CD4-positive, CD25-positive, alpha-beta regulatory T cell (primary cell): ENCODE measurements around the gene PIMREG. TPM values are rescaled to one million over a fixed set of nuclear protein-coding genes. Genes with fewer than 3 reads are reported as not detected.

Experiments
- ATAC-seq, 2 donors: fragments of 150-1000 bp; cut with Tn5 transposase; one replicate each; pipeline ENCODE4 v1.10.0; 2021; ENCODE audit warnings: low read depth in 2 of 2, moderate number of reproducible peaks in 2 of 2, moderate library complexity in 1 of 2
- DNase-seq, 3 donors: peaks; one replicate each; pipeline versions ENCODE4 v3.0.0 to v3.0.0-alpha.2; 2012 to 2022; ENCODE audit warnings: mixed read lengths in 1 of 3
- H3K27ac ChIP-seq: one replicate; pipeline ENCODE4 v1.7.0; 2013; ENCODE audit warnings: mild to moderate bottlenecking, low read length; ENCODE audit not compliant: insufficient read depth, poor library complexity, severe bottlenecking
- H3K27me3 ChIP-seq: one replicate; pipeline ENCODE4 v1.7.0; 2013; ENCODE audit warnings: low read length; ENCODE audit not compliant: control insufficient read depth, insufficient read depth
- H3K36me3 ChIP-seq: one replicate; pipeline ENCODE4 v1.7.0; 2013; ENCODE audit warnings: mild to moderate bottlenecking, low read length, moderate library complexity; ENCODE audit not compliant: control insufficient read depth, insufficient read depth
- H3K4me1 ChIP-seq: 2 replicates; pipeline ENCODE4 v1.7.0; 2013; ENCODE audit warnings: mild to moderate bottlenecking, low read length; ENCODE audit not compliant: insufficient read depth, control insufficient read depth, poor library complexity, severe bottlenecking
- H3K4me3 ChIP-seq: one replicate; pipeline ENCODE4 v1.7.0; 2013; ENCODE audit warnings: low read depth, mild to moderate bottlenecking, low read length, moderate library complexity
- H3K9me3 ChIP-seq, 2 experiments: 1 replicate in 1 of 2; 2 replicates in 1 of 2; pipeline ENCODE4 v1.7.0; 2013; ENCODE audit warnings: low read length in 2 of 2, mild to moderate bottlenecking in 1 of 2, moderate library complexity in 1 of 2; ENCODE audit not compliant: control insufficient read depth in 2 of 2
- H3K27ac Mint-ChIP-seq, 3 donors: one replicate each; pipeline ENCODE4 v1.8.0; 2020 to 2022; ENCODE audit warnings: mild to moderate bottlenecking in 3 of 3, mixed read lengths in 3 of 3, moderate library complexity in 2 of 3
- H3K27me3 Mint-ChIP-seq: one replicate; pipeline ENCODE4 v1.8.0; 2022; ENCODE audit warnings: mild to moderate bottlenecking, mixed read lengths
- H3K36me3 Mint-ChIP-seq: one replicate; pipeline ENCODE4 v1.8.0; 2020; ENCODE audit warnings: mixed read lengths
- H3K4me1 Mint-ChIP-seq, 4 donors: one replicate each; pipeline ENCODE4 v1.8.0; 2020 to 2022; ENCODE audit warnings: mixed read lengths in 4 of 4, mild to moderate bottlenecking in 1 of 4
- H3K4me3 Mint-ChIP-seq, 4 donors: one replicate each; pipeline ENCODE4 v1.8.0; 2020 to 2022; ENCODE audit warnings: mild to moderate bottlenecking in 4 of 4, mixed read lengths in 4 of 4, moderate library complexity in 3 of 4
- H3K9me3 Mint-ChIP-seq, 7 donors: one replicate each; pipeline ENCODE4 v1.8.0; 2020 to 2022; ENCODE audit warnings: mixed read lengths in 7 of 7, mild to moderate bottlenecking in 3 of 7, moderate library complexity in 2 of 7
- polyA plus RNA-seq, 4 donors: library from polyadenylated mRNA; unstranded; fragments of 300-500 nt; fragmentation: Illumina TruSeq; gene quantifications; one replicate each; pipeline ENCODE4 v1.2.3, GENCODE V29; 2021
- total RNA-seq: library from RNA; stranded (reverse); gene quantifications from one replicate; pipeline ENCODE4 v1.2.3, GENCODE V29; 2022

The PIMREG gene
- total and polyA plus RNA-seq, 5 donors from 2014 or later: 0.20 to 0.41 (median 0.34) TPM; not detected in 1

DNA sequence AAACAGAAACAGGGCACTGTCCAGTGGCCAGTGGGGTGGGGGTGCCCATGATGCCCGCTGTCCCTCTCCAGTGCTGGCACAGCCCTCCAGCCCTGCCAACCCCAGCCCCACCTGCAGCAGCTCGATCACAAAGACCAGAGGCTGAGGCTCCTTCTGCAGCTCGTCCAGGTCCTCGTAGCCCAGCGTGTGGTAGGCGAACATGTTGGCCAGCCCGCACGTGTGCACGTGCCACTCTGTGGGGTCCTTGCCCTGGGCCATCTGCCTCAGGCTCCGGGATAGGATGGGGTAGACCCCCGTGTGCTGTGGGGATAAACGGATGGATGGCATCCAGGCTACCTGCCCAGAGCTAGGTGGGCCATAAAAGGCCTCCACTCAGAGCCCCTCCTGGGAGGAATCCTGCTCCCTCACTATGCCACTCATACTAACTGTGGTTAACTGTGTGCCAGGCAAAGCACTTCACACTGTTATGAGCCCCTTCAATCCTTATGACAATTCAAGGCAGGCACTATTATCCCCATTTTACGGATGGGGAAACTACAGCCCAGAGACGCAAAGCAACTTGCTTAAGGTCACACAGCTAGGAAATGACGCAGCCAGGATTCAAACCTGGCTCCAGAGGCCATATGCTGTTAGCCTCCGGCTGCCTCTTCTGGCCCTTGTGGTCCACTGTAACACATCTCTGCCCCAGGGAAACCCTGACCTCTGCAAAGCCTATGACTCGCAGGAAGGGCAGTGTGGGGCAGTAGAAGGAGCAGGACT is 15.9 kb upstream of the PIMREG start:
- H3K36me3 Mint-ChIP-seq: peaks cover 8% of the 10 kb centered on the region
- H3K9me3 ChIP-seq: peaks cover 3 to 5% of the 10 kb centered on the region in 2 experiments
- no peaks in the 10 kb centered on the region for H3K27me3 ChIP-seq
- H3K27ac ChIP-seq: no peak overlapping the region
- peaks cover 6 to 16% (median 9%) of the 10 kb centered on the region in 4 donors for H3K4me1 Mint-ChIP-seq
- no peak for ATAC-seq
- no peak overlapping the region for H3K27ac Mint-ChIP-seq
- H3K9me3 Mint-ChIP-seq: peaks cover 0 to 13% (median 1%) of the 10 kb centered on the region in 7 donors
- no peaks in the 10 kb centered on the region for H3K36me3 ChIP-seq
- no peak overlapping the region for H3K4me3 ChIP-seq
- DNase-seq: no peak
- peaks cover 8% of the 10 kb centered on the region for H3K4me1 ChIP-seq
- peaks cover 11% of the 10 kb centered on the region for H3K27me3 Mint-ChIP-seq
- H3K4me3 Mint-ChIP-seq: no peak overlapping the region

DNA sequence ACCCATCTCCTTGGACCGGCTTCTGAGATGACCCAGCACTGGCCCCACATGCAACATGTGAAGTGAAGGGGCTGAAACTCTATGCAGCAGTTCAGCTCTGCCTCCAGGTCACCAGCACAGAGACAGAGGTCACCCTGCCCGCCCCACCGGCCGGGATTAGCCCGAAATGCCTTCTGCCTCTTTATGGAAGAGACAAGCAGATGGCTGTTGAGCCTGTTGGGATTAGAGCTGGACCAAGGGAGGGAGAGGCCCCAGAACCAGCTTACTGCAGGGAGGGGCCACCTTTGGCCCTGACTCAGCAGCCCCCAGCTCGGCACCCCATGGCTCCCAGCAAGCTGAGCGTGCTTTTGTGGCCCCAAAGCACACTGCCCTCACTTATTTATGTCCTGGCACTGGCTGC is 15.0 kb upstream of the PIMREG start:
- H3K27ac Mint-ChIP-seq: no peak overlapping the region
- ATAC-seq (no peak), DNase-seq (no peak)
- Histone ChIP-seq H3K9me3 (peaks cover 3 to 5% of the 10 kb centered on the region in 2 experiments), H3K36me3 (no peaks in the 10 kb centered on the region), H3K4me3 (no peak overlapping the region), H3K4me1 (peaks cover 8% of the 10 kb centered on the region), H3K27ac (no peak overlapping the region), H3K27me3 (no peaks in the 10 kb centered on the region)
- H3K27me3 Mint-ChIP-seq: peaks cover 12% of the 10 kb centered on the region
- peaks cover 6 to 16% (median 9%) of the 10 kb centered on the region in 4 donors for H3K4me1 Mint-ChIP-seq
- peaks cover 8% of the 10 kb centered on the region for H3K36me3 Mint-ChIP-seq
- peak overlapping the region in 1 of 4 donors; percentile 38 for H3K4me3 Mint-ChIP-seq
- peaks cover 0 to 13% (median 1%) of the 10 kb centered on the region in 7 donors for H3K9me3 Mint-ChIP-seq

DNA sequence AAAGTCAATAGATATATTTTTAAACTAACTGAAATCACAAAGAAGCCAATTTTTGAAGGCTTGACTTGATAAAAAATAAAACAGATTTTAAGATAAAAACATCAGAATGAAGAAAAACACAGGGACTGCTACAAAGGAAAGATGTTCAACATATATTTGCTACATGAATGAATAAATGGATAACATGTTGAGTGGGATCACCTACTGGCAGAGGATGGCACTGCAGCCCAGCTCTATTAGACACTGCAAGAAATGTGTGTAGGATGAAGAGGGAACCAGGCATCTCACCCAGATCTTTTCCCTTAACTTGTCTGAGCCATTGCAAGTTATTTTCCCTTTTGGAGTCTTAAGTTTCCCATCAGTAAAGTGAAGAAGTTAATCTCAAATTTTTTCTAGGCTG is 13.5 kb upstream of the PIMREG start:
- DNase-seq (no peak), ATAC-seq (no peak)
- Mint-ChIP-seq H3K4me1 (peaks cover 6 to 16% (median 9%) of the 10 kb centered on the region in 4 donors), H3K36me3 (peaks cover 8% of the 10 kb centered on the region), H3K9me3 (peaks cover 0 to 13% (median 1%) of the 10 kb centered on the region in 7 donors), H3K27me3 (peaks cover 13% of the 10 kb centered on the region), H3K27ac (no peak overlapping the region), H3K4me3 (no peak overlapping the region)
- Histone ChIP-seq H3K9me3 (peaks cover 3 to 5% of the 10 kb centered on the region in 2 experiments), H3K27ac (no peak overlapping the region), H3K4me3 (no peak overlapping the region), H3K36me3 (no peaks in the 10 kb centered on the region), H3K27me3 (no peaks in the 10 kb centered on the region), H3K4me1 (peaks cover 8% of the 10 kb centered on the region)

DNA sequence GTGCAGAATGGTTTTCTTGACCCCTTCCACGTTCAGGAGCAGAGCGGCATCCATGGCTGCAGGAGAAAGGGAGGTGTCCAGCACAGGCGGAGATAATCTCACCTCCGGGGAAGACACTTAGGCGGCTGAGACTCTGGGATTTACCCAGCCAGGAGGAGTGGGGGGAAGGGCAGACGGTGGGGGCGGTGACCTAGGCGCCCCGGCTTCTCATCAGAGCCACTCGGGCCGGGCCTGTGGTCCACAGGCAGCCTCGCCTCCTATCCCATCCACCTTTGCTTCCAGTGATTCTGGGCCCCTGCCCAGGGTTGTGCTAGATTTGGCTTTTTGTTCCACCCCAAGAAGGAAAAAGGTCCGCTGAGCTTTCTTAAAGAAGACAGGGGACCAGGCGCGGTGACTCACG is 9.2 kb upstream of the PIMREG start, which contains the start of gene AIPL1:
Gene AIPL1, minus strand, starts transcription at position 71 of the 400 bp plus-strand sequence. Its CDS starts 17 bp downstream, at position 54.
- Mint-ChIP-seq H3K36me3 (peaks cover 3% of the 10 kb centered on the region), H3K4me3 (peak within 1 kb of the TSS in 1 of 4 donors; percentile 20), H3K27ac (peak within 1 kb of the TSS in 1 of 3 donors; percentile 25), H3K9me3 (peaks cover 0 to 8% (median 0%) of the 10 kb centered on the region in 7 donors), H3K27me3 (peaks cover 27% of the 10 kb centered on the region), H3K4me1 (peaks cover 0 to 1% (median 0%) of the 10 kb centered on the region in 4 donors)
- Histone ChIP-seq H3K9me3 (peaks cover 3 to 5% of the 10 kb centered on the region in 2 experiments), H3K27ac (no peak within 1 kb of the TSS), H3K27me3 (peaks cover 6% of the 10 kb centered on the region), H3K4me1 (peaks cover 3% of the 10 kb centered on the region), H3K36me3 (no peaks in the 10 kb centered on the region), H3K4me3 (no peak within 1 kb of the TSS)
- DNase-seq (no peak), ATAC-seq (no peak)

DNA sequence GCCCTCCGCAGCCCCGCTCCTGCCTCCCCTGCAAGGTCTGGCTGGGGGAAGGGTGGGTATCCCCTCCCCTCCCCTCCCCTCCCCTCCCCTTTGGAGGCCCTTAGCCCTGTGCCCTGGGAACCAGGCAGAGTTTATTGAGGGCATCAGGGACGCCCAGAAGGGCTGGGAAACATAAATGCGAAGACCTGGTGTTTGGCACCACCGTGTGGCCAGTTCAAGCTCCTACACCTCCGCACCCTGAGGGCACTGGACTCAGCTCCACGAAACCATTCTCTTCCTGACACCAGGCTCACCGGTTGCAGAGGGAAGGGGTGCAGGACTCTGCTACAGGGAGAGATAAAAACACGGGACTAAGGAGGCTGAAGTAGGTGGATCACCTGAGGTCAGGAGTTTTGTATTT is 8.3 kb upstream of the PIMREG start:
- Mint-ChIP-seq H3K27me3 (peaks cover 27% of the 10 kb centered on the region), H3K4me1 (peaks cover 0 to 1% (median 0%) of the 10 kb centered on the region in 4 donors), H3K36me3 (no peaks in the 10 kb centered on the region), H3K9me3 (peaks cover 0 to 5% (median 0%) of the 10 kb centered on the region in 7 donors), H3K4me3 (peak overlapping the region in 1 of 4 donors; percentile 20), H3K27ac (no peak overlapping the region)
- H3K27ac ChIP-seq: no peak overlapping the region
- no peaks in the 10 kb centered on the region for H3K36me3 ChIP-seq
- peak; percentile 33 to 65 (median 51) for DNase-seq
- ATAC-seq: peak; percentile 78 to 84
- H3K4me3 ChIP-seq: no peak overlapping the region
- peaks cover 0 to 1% of the 10 kb centered on the region in 2 experiments for H3K9me3 ChIP-seq
- peaks cover 3% of the 10 kb centered on the region for H3K4me1 ChIP-seq
- peaks cover 6% of the 10 kb centered on the region for H3K27me3 ChIP-seq

DNA sequence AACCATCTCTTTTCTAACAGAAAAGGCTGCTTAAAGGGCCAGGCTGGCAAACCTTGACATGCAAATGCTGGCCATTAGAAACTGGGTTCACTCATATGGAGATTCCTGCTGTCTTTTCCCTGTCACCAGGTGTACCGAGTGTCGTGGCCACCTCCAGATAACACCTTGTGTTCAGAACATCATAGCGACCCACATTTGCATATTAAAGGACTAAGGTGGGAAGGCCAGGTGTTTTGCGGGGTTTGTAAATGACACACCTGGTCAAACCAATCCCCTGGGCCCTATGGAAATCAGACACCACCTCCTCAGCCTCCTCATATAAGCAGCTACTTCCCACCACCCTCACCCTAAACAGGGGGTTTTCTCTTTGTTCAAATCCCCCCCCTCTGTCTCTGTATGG is 6.8 kb upstream of the PIMREG start:
- peaks cover 0 to 1% (median 0%) of the 10 kb centered on the region in 4 donors for H3K4me1 Mint-ChIP-seq
- peaks cover 0 to 2% (median 0%) of the 10 kb centered on the region in 7 donors for H3K9me3 Mint-ChIP-seq
- H3K27ac Mint-ChIP-seq: no peak overlapping the region
- Histone ChIP-seq H3K4me3 (no peak overlapping the region), H3K36me3 (no peaks in the 10 kb centered on the region), H3K27ac (no peak overlapping the region), H3K9me3 (no peaks in the 10 kb centered on the region), H3K4me1 (peaks cover 3% of the 10 kb centered on the region), H3K27me3 (peaks cover 6% of the 10 kb centered on the region)
- no peak for DNase-seq
- H3K36me3 Mint-ChIP-seq: no peaks in the 10 kb centered on the region
- H3K27me3 Mint-ChIP-seq: peaks cover 21% of the 10 kb centered on the region
- no peak overlapping the region for H3K4me3 Mint-ChIP-seq
- no peak for ATAC-seq

DNA sequence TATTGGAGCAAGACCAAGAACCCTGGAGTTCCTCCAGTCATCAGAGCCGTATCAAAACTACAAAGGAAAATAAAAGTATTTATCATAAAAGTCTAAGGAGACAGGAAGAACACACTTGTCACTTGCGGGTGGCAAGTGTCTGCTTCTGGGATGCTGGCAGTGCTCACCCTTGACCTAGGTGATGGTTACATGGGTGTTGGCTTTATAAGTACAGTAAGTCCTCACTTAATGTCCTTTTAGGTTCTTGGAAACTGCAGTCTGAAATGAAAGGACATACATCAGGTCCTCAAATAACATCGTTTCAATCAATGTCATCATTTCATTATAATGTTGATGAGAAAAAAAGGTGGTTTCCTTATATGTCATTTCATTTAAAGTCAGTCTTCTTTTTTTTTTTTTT is 6.3 kb upstream of the PIMREG start:
- Histone ChIP-seq H3K4me1 (peaks cover 3% of the 10 kb centered on the region), H3K27ac (no peak overlapping the region), H3K9me3 (no peaks in the 10 kb centered on the region), H3K27me3 (peaks cover 6% of the 10 kb centered on the region), H3K36me3 (no peaks in the 10 kb centered on the region), H3K4me3 (no peak overlapping the region)
- ATAC-seq (no peak), DNase-seq (no peak)
- peaks cover 21% of the 10 kb centered on the region for H3K27me3 Mint-ChIP-seq
- H3K27ac Mint-ChIP-seq: no peak overlapping the region
- no peaks in the 10 kb centered on the region for H3K36me3 Mint-ChIP-seq
- H3K4me1 Mint-ChIP-seq: peaks cover 0 to 1% (median 0%) of the 10 kb centered on the region in 4 donors
- H3K4me3 Mint-ChIP-seq: no peak overlapping the region
- H3K9me3 Mint-ChIP-seq: peaks cover 0 to 2% (median 0%) of the 10 kb centered on the region in 7 donors
